HG02840 (cell line): ENCODE data around the gene KLHL18.
A peak's percentile ranks its signal among the peaks of the same experiment; 100 is the strongest.
"Not testable (repeated sequence)": the region's sequence is repeated elsewhere in the genome, so short reads cannot be mapped to it uniquely, and the experiment has no call there.

Source experiments
- ATAC-seq: cut with Tn5 transposase; IDR thresholded peaks from one replicate; pipeline ENCODE4 v1.9.1; 2021; ENCODE audit warnings: mild to moderate bottlenecking, moderate library complexity, moderate number of reproducible peaks; ENCODE audit not compliant: unreplicated experiment, low FRiP score

The KLHL18 gene

GRCh38 chr3:47309231-47309630 lies 26.5 kb downstream of the KLHL18 start:
- ATAC-seq, result not testable (repeated sequence)

GRCh38 chr3:47310391-47310790 lies 27.6 kb downstream of the KLHL18 start:
- no peak for ATAC-seq

GRCh38 chr3:47313341-47314055 lies 30.8 kb downstream of the KLHL18 start:
- no peak for ATAC-seq

GRCh38 chr3:47314056-47314764 lies 31.5 kb downstream of the KLHL18 start:
- ATAC-seq, result no peak

- no peak for ATAC-seq
Observed at GRCh38 chr3:47315069-47315647, 32.4 kb downstream of the KLHL18 start.

GRCh38 chr3:47316151-47316550 lies 33.4 kb downstream of the KLHL18 start:
- not testable (repeated sequence) for ATAC-seq

- no peak for ATAC-seq
Observed at GRCh38 chr3:47318916-47319315, 36.2 kb downstream of the KLHL18 start.

- ATAC-seq, result no peak
Observed at GRCh38 chr3:47319956-47320355, 37.2 kb downstream of the KLHL18 start.

- ATAC-seq, result no peak
Observed at GRCh38 chr3:47323431-47324277, 40.9 kb downstream of the KLHL18 start.

GRCh38 chr3:47324278-47324865 lies 41.6 kb downstream of the KLHL18 start:
- no peak for ATAC-seq

- no peak for ATAC-seq
Observed at GRCh38 chr3:47333907-47334306, 51.2 kb downstream of the KLHL18 start.

- no peak for ATAC-seq
Observed at GRCh38 chr3:47337656-47338055, 54.9 kb downstream of the KLHL18 start.

- no peak for ATAC-seq
Observed at GRCh38 chr3:47339951-47340350, 57.2 kb downstream of the KLHL18 start.

GRCh38 chr3:47340866-47341265 lies 58.1 kb downstream of the KLHL18 start:
- ATAC-seq, result no peak

GRCh38 chr3:47342151-47342550 lies 59.4 kb downstream of the KLHL18 start:
- ATAC-seq, result no peak

GRCh38 chr3:47342812-47343211 lies 60.1 kb downstream of the KLHL18 start:
- no peak for ATAC-seq

GRCh38 chr3:47343471-47343971 lies 60.8 kb downstream of the KLHL18 start:
- no peak for ATAC-seq

- no peak for ATAC-seq
Observed at GRCh38 chr3:47344971-47345370, 62.2 kb downstream of the KLHL18 start.

GRCh38 chr3:47347217-47347801 lies 64.6 kb downstream of the KLHL18 start:
- ATAC-seq, result peak; percentile 69
